H9 (cell line): ENCODE measurements around the gene RHCE. TPM values are rescaled to one million over a fixed set of nuclear protein-coding genes. Genes with fewer than 3 reads are reported as not detected.

ENCODE experiments used
- DNase-seq: peaks from one replicate; pipeline ENCODE4 v3.0.0-alpha.2; 2017
- H2AFZ ChIP-seq: one replicate; pipeline ENCODE4 v1.6.1; 2013; ENCODE audit warnings: mild to moderate bottlenecking, low read length, control low read depth, moderate library complexity
- H2AK5ac ChIP-seq: 2 replicates; pipeline ENCODE4 v1.6.1; 2013; ENCODE audit warnings: low read length, control low read depth, mixed read lengths; ENCODE audit not compliant: insufficient read length
- H2BK120ac ChIP-seq: one replicate; pipeline ENCODE4 v1.6.1; 2013; ENCODE audit warnings: low read depth, mild to moderate bottlenecking, low read length, control low read depth, inconsistent platforms; ENCODE audit not compliant: poor library complexity, severe bottlenecking
- H2BK12ac ChIP-seq: 2 replicates; pipeline ENCODE4 v1.6.1; 2013; ENCODE audit warnings: low read length, control low read depth, mixed read lengths, low read depth; ENCODE audit not compliant: insufficient read length
- H2BK15ac ChIP-seq: 2 replicates; pipeline ENCODE4 v1.6.1; 2013; ENCODE audit warnings: low read depth, low read length, control low read depth
- H2BK20ac ChIP-seq: one replicate; pipeline ENCODE4 v1.6.1; 2013; ENCODE audit warnings: low read depth, mild to moderate bottlenecking, low read length, control low read depth, inconsistent platforms; ENCODE audit not compliant: poor library complexity, severe bottlenecking
- H2BK5ac ChIP-seq: 2 replicates; pipeline ENCODE4 v1.6.1; 2013; ENCODE audit warnings: low read length, control low read depth, mixed read lengths; ENCODE audit not compliant: insufficient read length
- H3K14ac ChIP-seq: 2 replicates; pipeline ENCODE4 v1.6.1; 2013; ENCODE audit warnings: low read length, control low read depth; ENCODE audit not compliant: insufficient read depth
- H3K18ac ChIP-seq: 2 replicates; pipeline ENCODE4 v1.6.1; 2013; ENCODE audit warnings: low read depth, mild to moderate bottlenecking, mixed read lengths, low read length, control low read depth; ENCODE audit not compliant: insufficient read length
- H3K23ac ChIP-seq: 2 replicates; pipeline ENCODE4 v1.6.1; 2013; ENCODE audit warnings: low read length, control low read depth, mixed read lengths, low read depth; ENCODE audit not compliant: insufficient read length
- H3K23me2 ChIP-seq: 2 replicates; pipeline ENCODE4 v1.6.1; 2013; ENCODE audit warnings: low read depth, mild to moderate bottlenecking, mixed read lengths, low read length, control low read depth; ENCODE audit not compliant: insufficient read length, poor library complexity, severe bottlenecking
- H3K27ac ChIP-seq: 2 replicates; pipeline ENCODE4 v1.5.1; 2013; ENCODE audit warnings: low read length, control low read depth, mixed read lengths, low read depth; ENCODE audit not compliant: insufficient read length
- H3K27me3 ChIP-seq: 2 replicates; pipeline ENCODE4 v1.6.1; 2013; ENCODE audit warnings: low read length, control low read depth, inconsistent platforms; ENCODE audit not compliant: insufficient read depth
- H3K4ac ChIP-seq: 2 replicates; pipeline ENCODE4 v1.6.1; 2013; ENCODE audit warnings: low read depth, mild to moderate bottlenecking, control low read depth, inconsistent platforms, low read length, moderate library complexity
- H3K4me1 ChIP-seq: 2 replicates; pipeline ENCODE4 v1.6.1; 2013; ENCODE audit warnings: low read length, control low read depth, inconsistent platforms; ENCODE audit not compliant: insufficient read depth
- H3K4me2 ChIP-seq: 2 replicates; pipeline ENCODE4 v1.6.1; 2013; ENCODE audit warnings: low read length, control low read depth, mixed read lengths; ENCODE audit not compliant: insufficient read length, insufficient read depth
- H3K56ac ChIP-seq: 2 replicates; pipeline ENCODE4 v1.6.1; 2013; ENCODE audit warnings: low read depth, mild to moderate bottlenecking, mixed read lengths, low read length, control low read depth; ENCODE audit not compliant: insufficient read length
- H3K79me1 ChIP-seq: 2 replicates; pipeline ENCODE4 v1.6.1; 2013; ENCODE audit warnings: low read depth, mild to moderate bottlenecking, moderate library complexity, low read length, control low read depth, inconsistent platforms; ENCODE audit not compliant: insufficient read depth, poor library complexity, severe bottlenecking
- H3K79me2 ChIP-seq: 2 replicates; pipeline ENCODE4 v1.6.1; 2013; ENCODE audit warnings: low read length, control low read depth, inconsistent platforms; ENCODE audit not compliant: insufficient read depth
- H3K9ac ChIP-seq: 2 replicates; pipeline ENCODE4 v1.6.1; 2013; ENCODE audit warnings: low read length, control low read depth, mixed read lengths; ENCODE audit not compliant: insufficient read length; ENCODE audit errors: extremely low read depth
- H3K9me3 ChIP-seq: one replicate; pipeline ENCODE4 v1.6.1; 2013; ENCODE audit warnings: low read depth, low read length, inconsistent platforms; ENCODE audit not compliant: control insufficient read depth
- H3T11ph ChIP-seq: one replicate; pipeline ENCODE4 v1.6.1; 2013; ENCODE audit warnings: mild to moderate bottlenecking, low read length, control low read depth, inconsistent platforms
- H4K20me1 ChIP-seq: one replicate; pipeline ENCODE4 v1.6.1; 2013; ENCODE audit not compliant: control insufficient read depth, insufficient read length, insufficient read depth
- H4K5ac ChIP-seq: 2 replicates; pipeline ENCODE4 v1.6.1; 2013; ENCODE audit warnings: low read depth, mild to moderate bottlenecking, mixed read lengths, low read length, control low read depth; ENCODE audit not compliant: insufficient read length
- H4K8ac ChIP-seq: replicated peaks from 2 replicates; pipeline ENCODE4 v1.6.1; 2013; ENCODE audit warnings: low read length, control low read depth, mixed read lengths, low read depth; ENCODE audit not compliant: insufficient read length
- H4K91ac ChIP-seq: 2 replicates; pipeline ENCODE4 v1.6.1; 2013; ENCODE audit warnings: low read depth, mild to moderate bottlenecking, moderate library complexity, mixed read lengths, low read length, control low read depth; ENCODE audit not compliant: insufficient read length
- H3K27ac Mint-ChIP-seq, 3 experiments: 2 replicates in 2 of 3; 3 replicates in 1 of 3; pipeline ENCODE4 v1.8.0; 2020 to 2021; ENCODE audit warnings: mixed read lengths in 3 of 3, mild to moderate bottlenecking in 1 of 3, moderate library complexity in 1 of 3
- H3K27me3 Mint-ChIP-seq: 2 replicates; pipeline ENCODE4 v1.8.0; 2021; ENCODE audit warnings: low read depth, mild to moderate bottlenecking, moderate library complexity, mixed read lengths
- H3K36me3 Mint-ChIP-seq, 3 experiments: 2 replicates in 2 of 3; 3 replicates in 1 of 3; pipeline ENCODE4 v1.8.0; 2020 to 2021; ENCODE audit warnings: low read depth in 3 of 3, mixed read lengths in 3 of 3; ENCODE audit not compliant: insufficient read depth in 1 of 3
- H3K4me1 Mint-ChIP-seq, 2 experiments: 2 replicates each; pipeline ENCODE4 v1.8.0; 2020; ENCODE audit warnings: mixed read lengths in 2 of 2
- H3K4me3 Mint-ChIP-seq, 2 experiments: 2 replicates in 1 of 2; 3 replicates in 1 of 2; pipeline ENCODE4 v1.8.0; 2020 to 2021; ENCODE audit warnings: mild to moderate bottlenecking in 2 of 2, mixed read lengths in 2 of 2, moderate library complexity in 1 of 2
- H3K9me3 Mint-ChIP-seq, 2 experiments: 2 replicates in 1 of 2; 3 replicates in 1 of 2; pipeline ENCODE4 v1.8.0; 2020; ENCODE audit warnings: mild to moderate bottlenecking in 2 of 2, mixed read lengths in 2 of 2, moderate library complexity in 1 of 2
- CTCF ChIP-seq: fragments of 200-600 bp; sonication (generic); conservative IDR thresholded peaks from 3 replicates; pipeline ENCODE4 v1.8.0; 2021; ENCODE audit warnings: antibody characterized with exemption, mild to moderate bottlenecking
- WGBS: extraction: QIAGEN DNeasy Blood & Tissue Kit; methylation state at CpG from one replicate; pipeline ENCODE4 v1.1.7; 2013; ENCODE audit warnings: missing lambda C conversion rate, low lambda C conversion rate, mixed read lengths; ENCODE audit not compliant: insufficient read length; ENCODE audit errors: extremely low coverage; 5-methylcytosine and 5-hydroxymethylcytosine counted together
- total RNA-seq: library from RNA; stranded (reverse); gene quantifications from 2 replicates; pipeline ENCODE4 v1.2.1, GENCODE V29; 2021

The RHCE gene
- total RNA-seq, 1 experiment from 2014 or later = 0.90 TPM

DNA sequence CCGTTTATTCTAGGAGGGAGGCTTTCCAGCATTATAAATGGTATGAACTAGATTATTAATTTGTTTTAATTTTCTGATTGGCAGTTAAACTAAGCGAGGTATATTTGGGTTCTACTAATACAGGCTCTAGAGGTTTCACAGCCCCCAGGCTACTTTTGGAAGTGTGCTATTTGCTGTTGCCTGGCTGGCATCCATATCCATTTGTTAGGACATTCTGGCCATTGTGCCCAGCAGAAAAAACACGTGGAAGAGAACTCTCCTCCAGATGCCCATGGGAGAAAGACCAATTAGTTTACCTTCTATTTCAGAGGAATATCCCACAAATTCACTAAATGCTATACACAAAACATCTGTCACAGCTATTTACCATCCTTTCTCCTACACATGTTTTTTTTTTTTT lies 39.4 kb upstream of the RHCE start:
- Histone ChIP-seq H3K18ac (no peak overlapping the region), H2BK20ac (no peak overlapping the region), H2BK5ac (no peak overlapping the region), H3K27ac (no peak overlapping the region), H3K14ac (no peak overlapping the region), H3K27me3 (no peaks in the 10 kb centered on the region), H4K8ac (no peak overlapping the region), H2BK12ac (no peak overlapping the region), H3K9me3 (no peaks in the 10 kb centered on the region), H3K79me1 (no peaks in the 10 kb centered on the region), H3K4me2 (no peak overlapping the region), H3K4ac (no peak overlapping the region), H4K91ac (no peak overlapping the region), H3K23ac (no peak overlapping the region), H3K4me1 (no peaks in the 10 kb centered on the region), H2AFZ (no peak overlapping the region), H4K5ac (no peak overlapping the region), H3K56ac (no peak overlapping the region), H3K9ac (no peak overlapping the region), H4K20me1 (no peaks in the 10 kb centered on the region), H3K23me2 (no peaks in the 10 kb centered on the region), H2AK5ac (no peak overlapping the region), H3K79me2 (no peaks in the 10 kb centered on the region), H3T11ph (no peak overlapping the region), H2BK120ac (no peak overlapping the region), H2BK15ac (no peak overlapping the region)
- Mint-ChIP-seq H3K27me3 (no peaks in the 10 kb centered on the region), H3K36me3 (peaks cover 5 to 31% (median 12%) of the 10 kb centered on the region in 3 experiments; a peak in 5 of 7 replicates), H3K27ac (no peak overlapping the region), H3K9me3 (no peaks in the 10 kb centered on the region), H3K4me3 (no peak overlapping the region), H3K4me1 (no peaks in the 10 kb centered on the region)
- no CpG with 5 or more reads among the region's 3 CpGs for WGBS
- TF ChIP-seq CTCF = no peak
- DNase-seq = no peak
